Prostate gland (tissue), 2 donors: Measurements from ENCODE around the gene TPST1.

Experiments
- POLR2A ChIP-seq: fragments of 450-650 bp; IDR thresholded peaks from one replicate; pipeline ENCODE4 v1.6.1; 2016; ENCODE audit warnings: antibody characterized with exemption, mild to moderate bottlenecking
- POLR2AphosphoS5 ChIP-seq: sonication (generic); formaldehyde crosslinking; IDR thresholded peaks from one replicate; pipeline ENCODE4 v1.6.1; 2017; ENCODE audit warnings: antibody characterized with exemption
- TF ChIP-seq, protein P1 (sequence below), 4 experiments: fragments of 200-600 bp in 2 of 4; fragments of 450-650 bp in 2 of 4; sonication (generic) in 2 of 4; IDR thresholded peaks; 1 replicate in 3 of 4; 2 replicates in 1 of 4; pipeline ENCODE4 v1.5.1; 2016 to 2019; ENCODE audit warnings: antibody characterized with exemption in 4 of 4, mild to moderate bottlenecking in 2 of 4, moderate library complexity in 2 of 4

DNA sequence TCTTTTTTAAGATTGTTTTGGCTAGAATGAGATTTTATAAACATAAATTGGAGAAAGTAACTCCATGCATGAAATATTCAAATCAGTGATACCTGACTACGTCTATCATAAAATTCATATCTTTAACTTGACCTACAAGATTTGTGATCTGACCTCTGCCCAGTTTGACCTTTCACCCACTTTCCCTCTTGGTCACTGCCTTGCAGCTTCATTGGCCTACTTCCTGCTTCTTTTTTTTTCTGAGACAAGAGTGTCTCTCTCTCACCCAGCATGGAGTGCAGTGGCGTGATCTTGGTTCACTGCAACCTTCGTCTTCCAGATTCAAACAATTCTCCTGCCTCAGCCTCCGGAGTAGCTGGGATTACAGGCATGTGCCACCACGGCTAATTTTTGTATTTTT, 28.5 kb downstream of the TPST1 start:
- TF ChIP-seq, protein P1, sequence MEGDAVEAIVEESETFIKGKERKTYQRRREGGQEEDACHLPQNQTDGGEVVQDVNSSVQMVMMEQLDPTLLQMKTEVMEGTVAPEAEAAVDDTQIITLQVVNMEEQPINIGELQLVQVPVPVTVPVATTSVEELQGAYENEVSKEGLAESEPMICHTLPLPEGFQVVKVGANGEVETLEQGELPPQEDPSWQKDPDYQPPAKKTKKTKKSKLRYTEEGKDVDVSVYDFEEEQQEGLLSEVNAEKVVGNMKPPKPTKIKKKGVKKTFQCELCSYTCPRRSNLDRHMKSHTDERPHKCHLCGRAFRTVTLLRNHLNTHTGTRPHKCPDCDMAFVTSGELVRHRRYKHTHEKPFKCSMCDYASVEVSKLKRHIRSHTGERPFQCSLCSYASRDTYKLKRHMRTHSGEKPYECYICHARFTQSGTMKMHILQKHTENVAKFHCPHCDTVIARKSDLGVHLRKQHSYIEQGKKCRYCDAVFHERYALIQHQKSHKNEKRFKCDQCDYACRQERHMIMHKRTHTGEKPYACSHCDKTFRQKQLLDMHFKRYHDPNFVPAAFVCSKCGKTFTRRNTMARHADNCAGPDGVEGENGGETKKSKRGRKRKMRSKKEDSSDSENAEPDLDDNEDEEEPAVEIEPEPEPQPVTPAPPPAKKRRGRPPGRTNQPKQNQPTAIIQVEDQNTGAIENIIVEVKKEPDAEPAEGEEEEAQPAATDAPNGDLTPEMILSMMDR (IDR thresholded peaks at IDR 0.05): no peak
- TF ChIP-seq POLR2A (no peak), POLR2AphosphoS5 (no peak)
